Neutrophil (primary cell): ENCODE results near the gene YEATS2.

ENCODE experiments used
- H3K27ac ChIP-seq: fragments of 200-600 bp; sonication (generic); 2 replicates; pipeline ENCODE4 v1.5.1; 2016; ENCODE audit warnings: mild to moderate bottlenecking, moderate library complexity
- H3K27me3 ChIP-seq: fragments of 200-600 bp; sonication (generic); 2 replicates; pipeline ENCODE4 v1.6.0; 2016; ENCODE audit warnings: mild to moderate bottlenecking
- H3K36me3 ChIP-seq: fragments of 200-600 bp; sonication (generic); 2 replicates; pipeline ENCODE4 v1.5.1; 2017
- H3K4me1 ChIP-seq, 2 experiments: fragments of 200-600 bp in 1 of 2; sonication (generic) in 1 of 2; 1 replicate in 1 of 2; 2 replicates in 1 of 2; pipeline versions ENCODE4 v1.5.1 to v1.6.1; 2013 to 2016; ENCODE audit warnings: low read depth in 1 of 2, low read length in 1 of 2, mild to moderate bottlenecking in 1 of 2, moderate library complexity in 1 of 2; ENCODE audit not compliant: control insufficient read depth in 1 of 2, insufficient read depth in 1 of 2
- H3K4me3 ChIP-seq, 2 experiments: fragments of 200-600 bp in 1 of 2; sonication (generic) in 1 of 2; 1 replicate in 1 of 2; 2 replicates in 1 of 2; pipeline ENCODE4 v1.5.1; 2013 to 2016; ENCODE audit warnings: low read depth in 1 of 2, low read length in 1 of 2, mild to moderate bottlenecking in 1 of 2, moderate library complexity in 1 of 2
- H3K9me3 ChIP-seq: fragments of 200-600 bp; sonication (generic); 2 replicates; pipeline ENCODE4 v1.5.1; 2016
- TF ChIP-seq, protein P1 (sequence below): fragments of 200-600 bp; sonication (generic); IDR thresholded peaks from 2 replicates; pipeline ENCODE4 v1.5.1; 2016; ENCODE audit warnings: antibody characterized with exemption

The YEATS2 gene

DNA sequence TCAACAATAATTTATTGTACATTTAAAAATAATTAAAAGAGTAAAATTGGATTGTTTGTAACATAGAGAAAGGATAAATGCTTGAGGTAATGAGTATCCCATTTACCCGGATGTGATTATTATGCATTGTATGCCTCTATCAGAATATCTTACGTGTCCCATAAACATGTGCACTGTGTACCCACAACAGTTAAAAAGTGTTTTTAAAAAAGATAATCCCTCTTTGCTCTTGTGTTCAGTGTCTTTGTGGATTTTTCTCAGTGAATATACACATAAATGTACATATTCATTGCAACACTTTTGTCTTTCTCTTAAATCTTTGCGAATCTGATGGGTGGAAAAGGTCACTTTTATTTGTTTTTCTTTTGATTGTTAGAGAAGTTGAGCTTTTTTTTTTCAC, 20.4 kb downstream of the YEATS2 start:
- peaks cover 40% of the 10 kb centered on the region for H3K36me3 ChIP-seq
- no peak overlapping the region for H3K4me3 ChIP-seq
- H3K9me3 ChIP-seq: no peaks in the 10 kb centered on the region
- TF ChIP-seq, protein P1, sequence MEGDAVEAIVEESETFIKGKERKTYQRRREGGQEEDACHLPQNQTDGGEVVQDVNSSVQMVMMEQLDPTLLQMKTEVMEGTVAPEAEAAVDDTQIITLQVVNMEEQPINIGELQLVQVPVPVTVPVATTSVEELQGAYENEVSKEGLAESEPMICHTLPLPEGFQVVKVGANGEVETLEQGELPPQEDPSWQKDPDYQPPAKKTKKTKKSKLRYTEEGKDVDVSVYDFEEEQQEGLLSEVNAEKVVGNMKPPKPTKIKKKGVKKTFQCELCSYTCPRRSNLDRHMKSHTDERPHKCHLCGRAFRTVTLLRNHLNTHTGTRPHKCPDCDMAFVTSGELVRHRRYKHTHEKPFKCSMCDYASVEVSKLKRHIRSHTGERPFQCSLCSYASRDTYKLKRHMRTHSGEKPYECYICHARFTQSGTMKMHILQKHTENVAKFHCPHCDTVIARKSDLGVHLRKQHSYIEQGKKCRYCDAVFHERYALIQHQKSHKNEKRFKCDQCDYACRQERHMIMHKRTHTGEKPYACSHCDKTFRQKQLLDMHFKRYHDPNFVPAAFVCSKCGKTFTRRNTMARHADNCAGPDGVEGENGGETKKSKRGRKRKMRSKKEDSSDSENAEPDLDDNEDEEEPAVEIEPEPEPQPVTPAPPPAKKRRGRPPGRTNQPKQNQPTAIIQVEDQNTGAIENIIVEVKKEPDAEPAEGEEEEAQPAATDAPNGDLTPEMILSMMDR: no peak
- H3K27ac ChIP-seq: no peak overlapping the region
- no peaks in the 10 kb centered on the region for H3K27me3 ChIP-seq
- no peaks in the 10 kb centered on the region for H3K4me1 ChIP-seq

- TF ChIP-seq, protein P1: no peak
- H3K36me3 ChIP-seq: peaks cover 65% of the 10 kb centered on the region
- no peaks in the 10 kb centered on the region for H3K4me1 ChIP-seq
- H3K4me3 ChIP-seq: no peak overlapping the region
- no peaks in the 10 kb centered on the region for H3K27me3 ChIP-seq
- no peaks in the 10 kb centered on the region for H3K9me3 ChIP-seq
- no peak overlapping the region for H3K27ac ChIP-seq
These were observed 27.8 kb downstream of the YEATS2 start for GRCh38 chr3:183725387-183725786.

DNA sequence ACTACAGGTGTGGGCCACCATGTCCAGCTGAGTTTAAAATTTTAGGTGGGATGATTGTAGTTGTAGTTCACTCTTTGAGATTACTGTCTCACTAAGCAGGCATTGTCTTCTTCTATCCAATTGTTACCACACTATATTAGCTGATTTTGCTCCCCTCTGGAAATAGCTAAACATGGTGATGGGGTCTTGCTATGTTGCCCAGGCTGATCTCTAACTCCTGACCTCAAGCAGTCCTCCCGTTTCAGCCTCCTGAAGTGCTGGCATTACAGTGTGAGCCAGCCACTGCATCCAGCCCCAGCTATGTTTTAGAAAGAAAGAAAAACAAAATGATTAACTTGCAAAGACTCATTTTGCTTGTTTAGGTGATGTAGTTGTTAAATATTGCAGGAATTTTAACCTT, 30.6 kb downstream of the YEATS2 start:
- no peak overlapping the region for H3K4me3 ChIP-seq
- TF ChIP-seq, protein P1: no peak
- no peaks in the 10 kb centered on the region for H3K9me3 ChIP-seq
- no peaks in the 10 kb centered on the region for H3K4me1 ChIP-seq
- H3K27me3 ChIP-seq: no peaks in the 10 kb centered on the region
- no peak overlapping the region for H3K27ac ChIP-seq
- H3K36me3 ChIP-seq: peaks cover 61% of the 10 kb centered on the region

DNA sequence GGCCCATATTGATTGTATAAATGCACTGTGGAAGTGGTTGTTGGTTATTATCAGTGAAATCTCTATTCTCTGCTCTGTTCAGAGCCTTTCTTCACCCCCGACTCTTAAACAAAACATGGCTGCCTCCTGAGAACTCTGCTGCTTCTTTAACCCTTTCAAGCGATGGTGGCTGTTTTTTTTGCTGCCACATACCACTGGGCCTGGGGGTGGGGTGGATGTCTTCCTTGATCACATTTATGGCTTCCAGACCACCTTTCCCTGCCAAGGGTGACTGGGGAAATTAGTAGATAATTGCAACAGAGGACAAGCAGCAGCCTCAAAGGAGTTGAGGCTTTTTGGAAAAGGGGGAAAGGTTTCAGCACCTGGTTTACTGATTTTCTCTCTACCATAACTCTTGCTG, 32.8 kb downstream of the YEATS2 start:
- no peaks in the 10 kb centered on the region for H3K9me3 ChIP-seq
- H3K36me3 ChIP-seq: peaks cover 61% of the 10 kb centered on the region
- no peak overlapping the region for H3K4me3 ChIP-seq
- no peaks in the 10 kb centered on the region for H3K4me1 ChIP-seq
- TF ChIP-seq, protein P1: no peak
- no peaks in the 10 kb centered on the region for H3K27me3 ChIP-seq
- H3K27ac ChIP-seq: no peak overlapping the region

GRCh38 chr3:183731611-183732010, 34.0 kb downstream of the YEATS2 start:
- no peaks in the 10 kb centered on the region for H3K27me3 ChIP-seq
- H3K36me3 ChIP-seq: peaks cover 56% of the 10 kb centered on the region
- TF ChIP-seq, protein P1: no peak
- no peak overlapping the region for H3K4me3 ChIP-seq
- no peaks in the 10 kb centered on the region for H3K9me3 ChIP-seq
- no peak overlapping the region for H3K27ac ChIP-seq
- H3K4me1 ChIP-seq: no peaks in the 10 kb centered on the region

GRCh38 chr3:183733553-183733952, 36.0 kb downstream of the YEATS2 start:
- no peak overlapping the region for H3K4me3 ChIP-seq
- H3K36me3 ChIP-seq: peaks cover 49% of the 10 kb centered on the region
- no peaks in the 10 kb centered on the region for H3K9me3 ChIP-seq
- TF ChIP-seq, protein P1: no peak
- H3K27me3 ChIP-seq: no peaks in the 10 kb centered on the region
- no peaks in the 10 kb centered on the region for H3K4me1 ChIP-seq
- no peak overlapping the region for H3K27ac ChIP-seq
